H9 (cell line): ENCODE measurements around the gene NCKAP5. TPM values are rescaled to one million over a fixed set of nuclear protein-coding genes. Genes with fewer than 3 reads are reported as not detected.

Source experiments
- DNase-seq: peaks from one replicate; pipeline ENCODE4 v3.0.0-alpha.2; 2017
- H2AFZ ChIP-seq: one replicate; pipeline ENCODE4 v1.6.1; 2013; ENCODE audit warnings: mild to moderate bottlenecking, low read length, control low read depth, moderate library complexity
- H2AK5ac ChIP-seq: 2 replicates; pipeline ENCODE4 v1.6.1; 2013; ENCODE audit warnings: low read length, control low read depth, mixed read lengths; ENCODE audit not compliant: insufficient read length
- H2BK120ac ChIP-seq: one replicate; pipeline ENCODE4 v1.6.1; 2013; ENCODE audit warnings: low read depth, mild to moderate bottlenecking, low read length, control low read depth, inconsistent platforms; ENCODE audit not compliant: poor library complexity, severe bottlenecking
- H2BK12ac ChIP-seq: 2 replicates; pipeline ENCODE4 v1.6.1; 2013; ENCODE audit warnings: low read length, control low read depth, mixed read lengths, low read depth; ENCODE audit not compliant: insufficient read length
- H2BK15ac ChIP-seq: 2 replicates; pipeline ENCODE4 v1.6.1; 2013; ENCODE audit warnings: low read depth, low read length, control low read depth
- H2BK20ac ChIP-seq: one replicate; pipeline ENCODE4 v1.6.1; 2013; ENCODE audit warnings: low read depth, mild to moderate bottlenecking, low read length, control low read depth, inconsistent platforms; ENCODE audit not compliant: poor library complexity, severe bottlenecking
- H2BK5ac ChIP-seq: 2 replicates; pipeline ENCODE4 v1.6.1; 2013; ENCODE audit warnings: low read length, control low read depth, mixed read lengths; ENCODE audit not compliant: insufficient read length
- H3K14ac ChIP-seq: 2 replicates; pipeline ENCODE4 v1.6.1; 2013; ENCODE audit warnings: low read length, control low read depth; ENCODE audit not compliant: insufficient read depth
- H3K18ac ChIP-seq: 2 replicates; pipeline ENCODE4 v1.6.1; 2013; ENCODE audit warnings: low read depth, mild to moderate bottlenecking, mixed read lengths, low read length, control low read depth; ENCODE audit not compliant: insufficient read length
- H3K23ac ChIP-seq: 2 replicates; pipeline ENCODE4 v1.6.1; 2013; ENCODE audit warnings: low read length, control low read depth, mixed read lengths, low read depth; ENCODE audit not compliant: insufficient read length
- H3K23me2 ChIP-seq: 2 replicates; pipeline ENCODE4 v1.6.1; 2013; ENCODE audit warnings: low read depth, mild to moderate bottlenecking, mixed read lengths, low read length, control low read depth; ENCODE audit not compliant: insufficient read length, poor library complexity, severe bottlenecking
- H3K27ac ChIP-seq: 2 replicates; pipeline ENCODE4 v1.5.1; 2013; ENCODE audit warnings: low read length, control low read depth, mixed read lengths, low read depth; ENCODE audit not compliant: insufficient read length
- H3K27me3 ChIP-seq: 2 replicates; pipeline ENCODE4 v1.6.1; 2013; ENCODE audit warnings: low read length, control low read depth, inconsistent platforms; ENCODE audit not compliant: insufficient read depth
- H3K4ac ChIP-seq: 2 replicates; pipeline ENCODE4 v1.6.1; 2013; ENCODE audit warnings: low read depth, mild to moderate bottlenecking, control low read depth, inconsistent platforms, low read length, moderate library complexity
- H3K4me1 ChIP-seq: 2 replicates; pipeline ENCODE4 v1.6.1; 2013; ENCODE audit warnings: low read length, control low read depth, inconsistent platforms; ENCODE audit not compliant: insufficient read depth
- H3K4me2 ChIP-seq: 2 replicates; pipeline ENCODE4 v1.6.1; 2013; ENCODE audit warnings: low read length, control low read depth, mixed read lengths; ENCODE audit not compliant: insufficient read length, insufficient read depth
- H3K56ac ChIP-seq: 2 replicates; pipeline ENCODE4 v1.6.1; 2013; ENCODE audit warnings: low read depth, mild to moderate bottlenecking, mixed read lengths, low read length, control low read depth; ENCODE audit not compliant: insufficient read length
- H3K79me1 ChIP-seq: 2 replicates; pipeline ENCODE4 v1.6.1; 2013; ENCODE audit warnings: low read depth, mild to moderate bottlenecking, moderate library complexity, low read length, control low read depth, inconsistent platforms; ENCODE audit not compliant: insufficient read depth, poor library complexity, severe bottlenecking
- H3K79me2 ChIP-seq: 2 replicates; pipeline ENCODE4 v1.6.1; 2013; ENCODE audit warnings: low read length, control low read depth, inconsistent platforms; ENCODE audit not compliant: insufficient read depth
- H3K9ac ChIP-seq: 2 replicates; pipeline ENCODE4 v1.6.1; 2013; ENCODE audit warnings: low read length, control low read depth, mixed read lengths; ENCODE audit not compliant: insufficient read length; ENCODE audit errors: extremely low read depth
- H3K9me3 ChIP-seq: one replicate; pipeline ENCODE4 v1.6.1; 2013; ENCODE audit warnings: low read depth, low read length, inconsistent platforms; ENCODE audit not compliant: control insufficient read depth
- H3T11ph ChIP-seq: one replicate; pipeline ENCODE4 v1.6.1; 2013; ENCODE audit warnings: mild to moderate bottlenecking, low read length, control low read depth, inconsistent platforms
- H4K20me1 ChIP-seq: one replicate; pipeline ENCODE4 v1.6.1; 2013; ENCODE audit not compliant: control insufficient read depth, insufficient read length, insufficient read depth
- H4K5ac ChIP-seq: 2 replicates; pipeline ENCODE4 v1.6.1; 2013; ENCODE audit warnings: low read depth, mild to moderate bottlenecking, mixed read lengths, low read length, control low read depth; ENCODE audit not compliant: insufficient read length
- H4K8ac ChIP-seq: replicated peaks from 2 replicates; pipeline ENCODE4 v1.6.1; 2013; ENCODE audit warnings: low read length, control low read depth, mixed read lengths, low read depth; ENCODE audit not compliant: insufficient read length
- H4K91ac ChIP-seq: 2 replicates; pipeline ENCODE4 v1.6.1; 2013; ENCODE audit warnings: low read depth, mild to moderate bottlenecking, moderate library complexity, mixed read lengths, low read length, control low read depth; ENCODE audit not compliant: insufficient read length
- H3K27ac Mint-ChIP-seq, 3 experiments: 2 replicates in 2 of 3; 3 replicates in 1 of 3; pipeline ENCODE4 v1.8.0; 2020 to 2021; ENCODE audit warnings: mixed read lengths in 3 of 3, mild to moderate bottlenecking in 1 of 3, moderate library complexity in 1 of 3
- H3K27me3 Mint-ChIP-seq: 2 replicates; pipeline ENCODE4 v1.8.0; 2021; ENCODE audit warnings: low read depth, mild to moderate bottlenecking, moderate library complexity, mixed read lengths
- H3K36me3 Mint-ChIP-seq, 3 experiments: 2 replicates in 2 of 3; 3 replicates in 1 of 3; pipeline ENCODE4 v1.8.0; 2020 to 2021; ENCODE audit warnings: low read depth in 3 of 3, mixed read lengths in 3 of 3; ENCODE audit not compliant: insufficient read depth in 1 of 3
- H3K4me1 Mint-ChIP-seq, 2 experiments: 2 replicates each; pipeline ENCODE4 v1.8.0; 2020; ENCODE audit warnings: mixed read lengths in 2 of 2
- H3K4me3 Mint-ChIP-seq, 2 experiments: 2 replicates in 1 of 2; 3 replicates in 1 of 2; pipeline ENCODE4 v1.8.0; 2020 to 2021; ENCODE audit warnings: mild to moderate bottlenecking in 2 of 2, mixed read lengths in 2 of 2, moderate library complexity in 1 of 2
- H3K9me3 Mint-ChIP-seq, 2 experiments: 2 replicates in 1 of 2; 3 replicates in 1 of 2; pipeline ENCODE4 v1.8.0; 2020; ENCODE audit warnings: mild to moderate bottlenecking in 2 of 2, mixed read lengths in 2 of 2, moderate library complexity in 1 of 2
- WGBS: extraction: QIAGEN DNeasy Blood & Tissue Kit; methylation state at CpG from one replicate; pipeline ENCODE4 v1.1.7; 2013; ENCODE audit warnings: missing lambda C conversion rate, low lambda C conversion rate, mixed read lengths; ENCODE audit not compliant: insufficient read length; ENCODE audit errors: extremely low coverage; 5-methylcytosine and 5-hydroxymethylcytosine counted together
- total RNA-seq: library from RNA; stranded (reverse); gene quantifications from 2 replicates; pipeline ENCODE4 v1.2.1, GENCODE V29; 2021
- TF ChIP-seq, protein P1 (sequence below): fragments of 200-600 bp; sonication (generic); conservative IDR thresholded peaks from 3 replicates; pipeline ENCODE4 v1.8.0; 2021; ENCODE audit warnings: antibody characterized with exemption, mild to moderate bottlenecking

NCKAP5 gene
- total RNA-seq, 1 experiment from 2014 or later = 0.26 TPM

DNA sequence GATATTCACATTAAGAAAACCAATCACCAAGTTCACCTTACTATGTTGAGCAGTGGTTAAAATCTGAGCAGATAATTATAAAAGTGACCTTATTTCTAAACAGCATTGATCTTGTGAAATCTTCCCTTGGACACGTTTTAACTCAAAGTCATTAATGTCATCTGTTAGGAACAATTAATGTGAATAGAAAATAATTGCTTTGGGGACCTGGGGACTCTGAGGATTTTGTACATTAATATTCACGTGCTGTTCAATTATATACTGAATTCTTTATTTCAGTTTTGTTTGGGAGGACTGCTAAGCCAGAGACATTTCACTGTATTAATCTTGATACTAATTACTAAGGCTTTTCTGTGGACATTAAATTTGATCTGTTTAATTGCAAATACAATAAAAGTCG, 771.2 kb downstream of the NCKAP5 start:
- no peaks in the 10 kb centered on the region for H3K27me3 ChIP-seq
- no peak overlapping the region for H2BK20ac ChIP-seq
- H3K27me3 Mint-ChIP-seq = no peaks in the 10 kb centered on the region

More for the DNA sequence above, 771.2 kb downstream of the NCKAP5 start:
- Histone ChIP-seq H2AFZ (no peak overlapping the region), H2BK15ac (no peak overlapping the region), H3K4me2 (no peak overlapping the region), H3K27ac (no peak overlapping the region), H3K9ac (no peak overlapping the region), H4K8ac (no peak overlapping the region), H2BK120ac (no peak overlapping the region), H3T11ph (no peak overlapping the region), H3K14ac (no peak overlapping the region), H2BK12ac (no peak overlapping the region), H3K18ac (no peak overlapping the region), H4K91ac (no peak overlapping the region), H3K4me1 (no peaks in the 10 kb centered on the region), H3K9me3 (no peaks in the 10 kb centered on the region), H2BK5ac (no peak overlapping the region), H4K5ac (no peak overlapping the region), H4K20me1 (no peaks in the 10 kb centered on the region), H3K4ac (no peak overlapping the region), H3K23me2 (no peaks in the 10 kb centered on the region), H3K23ac (no peak overlapping the region), H2AK5ac (no peak overlapping the region), H3K56ac (no peak overlapping the region), H3K79me2 (no peaks in the 10 kb centered on the region), H3K79me1 (no peaks in the 10 kb centered on the region)
- TF ChIP-seq, protein P1, sequence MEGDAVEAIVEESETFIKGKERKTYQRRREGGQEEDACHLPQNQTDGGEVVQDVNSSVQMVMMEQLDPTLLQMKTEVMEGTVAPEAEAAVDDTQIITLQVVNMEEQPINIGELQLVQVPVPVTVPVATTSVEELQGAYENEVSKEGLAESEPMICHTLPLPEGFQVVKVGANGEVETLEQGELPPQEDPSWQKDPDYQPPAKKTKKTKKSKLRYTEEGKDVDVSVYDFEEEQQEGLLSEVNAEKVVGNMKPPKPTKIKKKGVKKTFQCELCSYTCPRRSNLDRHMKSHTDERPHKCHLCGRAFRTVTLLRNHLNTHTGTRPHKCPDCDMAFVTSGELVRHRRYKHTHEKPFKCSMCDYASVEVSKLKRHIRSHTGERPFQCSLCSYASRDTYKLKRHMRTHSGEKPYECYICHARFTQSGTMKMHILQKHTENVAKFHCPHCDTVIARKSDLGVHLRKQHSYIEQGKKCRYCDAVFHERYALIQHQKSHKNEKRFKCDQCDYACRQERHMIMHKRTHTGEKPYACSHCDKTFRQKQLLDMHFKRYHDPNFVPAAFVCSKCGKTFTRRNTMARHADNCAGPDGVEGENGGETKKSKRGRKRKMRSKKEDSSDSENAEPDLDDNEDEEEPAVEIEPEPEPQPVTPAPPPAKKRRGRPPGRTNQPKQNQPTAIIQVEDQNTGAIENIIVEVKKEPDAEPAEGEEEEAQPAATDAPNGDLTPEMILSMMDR = no peak
- Mint-ChIP-seq H3K27ac (no peak overlapping the region), H3K36me3 (no peaks in the 10 kb centered on the region), H3K4me1 (no peaks in the 10 kb centered on the region), H3K4me3 (no peak overlapping the region), H3K9me3 (no peaks in the 10 kb centered on the region)
- no peak for DNase-seq
- no CpG with 5 or more reads among the region's 3 CpGs for WGBS
